Measurements from ENCODE around the gene SLC35E2B. TPM values are rescaled to one million over a fixed set of nuclear protein-coding genes. Genes with fewer than 3 reads are reported as not detected.
A peak's percentile ranks its signal among the peaks of the same experiment; 100 is the strongest.

The SLC35E2B gene
- total RNA-seq, 1 donor from 2014 or later: 45.1 TPM

DNA sequence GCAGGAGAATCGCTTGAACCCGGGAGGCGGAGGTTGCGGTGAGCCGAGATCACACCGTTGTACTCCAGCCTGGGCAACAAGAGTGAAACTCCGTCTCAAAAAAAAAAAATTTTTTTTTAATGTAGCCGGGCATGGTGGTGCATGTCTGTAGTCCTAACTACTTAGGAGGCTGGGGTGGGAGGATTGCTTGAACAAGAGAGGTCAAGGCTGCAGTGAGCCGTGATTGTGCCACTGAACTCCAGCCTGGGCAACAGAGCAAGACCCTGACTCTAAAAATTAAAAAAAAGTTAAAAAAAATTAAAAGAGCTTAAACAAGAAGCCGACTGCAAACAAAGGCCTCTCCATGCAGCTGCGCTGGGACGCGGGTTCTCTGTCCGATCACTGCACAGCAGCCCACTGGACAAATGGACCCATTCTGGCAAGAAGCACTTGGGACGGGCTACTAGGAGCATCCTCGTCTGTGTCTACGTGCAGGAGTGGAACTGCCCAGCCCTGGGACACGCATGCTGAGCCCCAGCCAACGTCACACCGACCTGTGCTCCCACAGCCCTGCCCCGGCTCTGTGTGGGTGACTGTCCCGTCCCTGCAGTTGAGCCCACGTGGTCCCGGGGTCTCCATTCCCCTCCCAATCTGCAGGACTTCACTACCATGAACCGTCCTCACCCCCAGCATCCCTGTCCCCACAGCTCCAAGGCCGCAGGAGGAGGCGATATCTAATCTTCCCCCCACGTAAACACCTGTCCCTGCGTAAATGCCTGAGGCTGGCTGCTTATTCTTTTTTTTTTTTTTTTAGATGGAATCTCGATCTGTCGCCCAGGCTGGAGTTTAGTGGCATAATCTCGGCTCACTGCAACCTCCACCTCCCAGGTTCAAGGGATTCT is 12.3 kb downstream of the SLC35E2B start:
- H3K4me2 ChIP-seq (ENCODE audit: low read length): no peak overlapping the region
- H4K20me1 ChIP-seq (ENCODE audit: insufficient read depth, low read length): peaks cover 57% of the 10 kb centered on the region
- no peaks in the 10 kb centered on the region for H3K9me3 Mint-ChIP-seq (ENCODE audit: unreplicated experiment)
- peaks cover 2% of the 10 kb centered on the region for H3K36me3 Mint-ChIP-seq (ENCODE audit: low read depth, unreplicated experiment)
- no peak overlapping the region for H3K27ac ChIP-seq (ENCODE audit: low read depth, low read length)
- H3K4me1 ChIP-seq (ENCODE audit: insufficient read depth, low read length): peaks cover 3% of the 10 kb centered on the region
- peaks cover 12% of the 10 kb centered on the region for H3K4me1 Mint-ChIP-seq (ENCODE audit: low read depth, unreplicated experiment)
- FAIRE-seq (no peak), DNase-seq (ENCODE audit: low read depth) (no peak)
- H3K36me3 ChIP-seq (ENCODE audit: insufficient read depth, low read length): no peaks in the 10 kb centered on the region
- H2AFZ ChIP-seq (ENCODE audit: low read depth, low read length): no peak overlapping the region
- no peaks in the 10 kb centered on the region for H3K27me3 ChIP-seq (ENCODE audit: insufficient read depth, low read length)
- H3K4me3 ChIP-seq (ENCODE audit: insufficient read depth, low read depth, low read length): no peak overlapping the region
- no peak overlapping the region for H3K9ac ChIP-seq (ENCODE audit: low read length)
- no peaks in the 10 kb centered on the region for H3K9me3 ChIP-seq (ENCODE audit: insufficient read depth, low read depth, low read length)
- no peak overlapping the region for H3K27ac Mint-ChIP-seq (ENCODE audit: unreplicated experiment)
- TF ChIP-seq EZH2 (IDR thresholded peaks at IDR 0.05; ENCODE audit: insufficient read depth, low read length): no peak
- TF ChIP-seq, protein P1, sequence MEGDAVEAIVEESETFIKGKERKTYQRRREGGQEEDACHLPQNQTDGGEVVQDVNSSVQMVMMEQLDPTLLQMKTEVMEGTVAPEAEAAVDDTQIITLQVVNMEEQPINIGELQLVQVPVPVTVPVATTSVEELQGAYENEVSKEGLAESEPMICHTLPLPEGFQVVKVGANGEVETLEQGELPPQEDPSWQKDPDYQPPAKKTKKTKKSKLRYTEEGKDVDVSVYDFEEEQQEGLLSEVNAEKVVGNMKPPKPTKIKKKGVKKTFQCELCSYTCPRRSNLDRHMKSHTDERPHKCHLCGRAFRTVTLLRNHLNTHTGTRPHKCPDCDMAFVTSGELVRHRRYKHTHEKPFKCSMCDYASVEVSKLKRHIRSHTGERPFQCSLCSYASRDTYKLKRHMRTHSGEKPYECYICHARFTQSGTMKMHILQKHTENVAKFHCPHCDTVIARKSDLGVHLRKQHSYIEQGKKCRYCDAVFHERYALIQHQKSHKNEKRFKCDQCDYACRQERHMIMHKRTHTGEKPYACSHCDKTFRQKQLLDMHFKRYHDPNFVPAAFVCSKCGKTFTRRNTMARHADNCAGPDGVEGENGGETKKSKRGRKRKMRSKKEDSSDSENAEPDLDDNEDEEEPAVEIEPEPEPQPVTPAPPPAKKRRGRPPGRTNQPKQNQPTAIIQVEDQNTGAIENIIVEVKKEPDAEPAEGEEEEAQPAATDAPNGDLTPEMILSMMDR (IDR thresholded peaks at IDR 0.05; ENCODE audit: insufficient read depth, low read depth, low read length): no peak
- H3K4me3 Mint-ChIP-seq (ENCODE audit: unreplicated experiment): no peak overlapping the region
- H3K79me2 ChIP-seq (ENCODE audit: insufficient read depth, low read length): peaks cover 67% of the 10 kb centered on the region
- no peaks in the 10 kb centered on the region for H3K27me3 Mint-ChIP-seq (ENCODE audit: low read depth, unreplicated experiment)

DNA sequence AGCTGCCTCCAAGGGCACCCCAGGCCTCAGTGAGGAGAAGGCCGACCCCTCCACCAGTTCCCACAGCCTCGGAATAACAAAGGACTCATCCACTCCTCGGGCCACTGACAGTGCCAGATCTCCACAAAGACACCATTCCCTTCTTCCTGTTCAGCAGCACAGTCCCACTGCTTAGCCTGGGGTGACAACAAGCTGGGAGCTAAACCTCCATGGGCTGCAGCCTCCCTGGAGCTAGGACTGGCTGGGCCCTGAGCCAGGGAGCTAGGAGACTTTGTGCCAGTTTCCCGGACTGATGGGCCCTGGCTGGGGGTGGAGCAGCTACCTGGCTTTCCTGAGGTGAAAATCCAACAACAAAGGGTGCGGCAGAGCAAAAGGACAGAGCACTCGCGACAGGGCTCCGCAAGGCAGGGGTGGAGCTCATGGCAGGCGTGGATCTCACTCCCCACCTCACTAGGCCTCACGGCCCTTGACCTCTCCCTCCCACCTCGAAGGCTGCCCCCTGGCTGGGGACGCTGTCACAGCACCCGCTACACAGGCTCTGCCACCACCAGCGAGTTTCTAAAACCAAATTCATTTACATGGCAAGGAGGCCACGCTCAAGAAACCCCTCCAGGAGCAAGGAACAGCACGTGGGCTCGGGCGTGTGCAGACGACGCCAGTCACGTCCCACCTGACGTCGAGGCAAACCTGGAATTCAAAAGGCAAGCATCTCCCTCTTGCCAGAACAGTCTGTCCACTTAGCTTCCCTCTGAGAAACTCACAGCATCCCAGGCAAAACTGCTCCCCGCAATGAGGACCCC is 13.8 kb downstream of the SLC35E2B start:
- Mint-ChIP-seq H3K9me3 (ENCODE audit: unreplicated experiment) (no peaks in the 10 kb centered on the region), H3K36me3 (ENCODE audit: low read depth, unreplicated experiment) (peaks cover 2% of the 10 kb centered on the region), H3K27ac (ENCODE audit: unreplicated experiment) (peak overlapping the region; percentile 30), H3K4me1 (ENCODE audit: low read depth, unreplicated experiment) (peaks cover 12% of the 10 kb centered on the region), H3K4me3 (ENCODE audit: unreplicated experiment) (no peak overlapping the region), H3K27me3 (ENCODE audit: low read depth, unreplicated experiment) (no peaks in the 10 kb centered on the region)
- Histone ChIP-seq H3K79me2 (ENCODE audit: insufficient read depth, low read length) (peaks cover 58% of the 10 kb centered on the region), H3K27me3 (ENCODE audit: insufficient read depth, low read length) (no peaks in the 10 kb centered on the region), H3K4me1 (ENCODE audit: insufficient read depth, low read length) (peaks cover 3% of the 10 kb centered on the region), H3K36me3 (ENCODE audit: insufficient read depth, low read length) (no peaks in the 10 kb centered on the region), H3K4me3 (ENCODE audit: insufficient read depth, low read depth, low read length) (no peak overlapping the region), H3K9ac (ENCODE audit: low read length) (no peak overlapping the region), H2AFZ (ENCODE audit: low read depth, low read length) (no peak overlapping the region), H4K20me1 (ENCODE audit: insufficient read depth, low read length) (peaks cover 48% of the 10 kb centered on the region), H3K9me3 (ENCODE audit: insufficient read depth, low read depth, low read length) (no peaks in the 10 kb centered on the region), H3K27ac (ENCODE audit: low read depth, low read length) (no peak overlapping the region), H3K4me2 (ENCODE audit: low read length) (no peak overlapping the region)
- TF ChIP-seq EZH2 (IDR thresholded peaks at IDR 0.05; ENCODE audit: insufficient read depth, low read length): no peak
- TF ChIP-seq, protein P1 (IDR thresholded peaks at IDR 0.05; ENCODE audit: insufficient read depth, low read depth, low read length): peak; percentile 19
- DNase-seq (ENCODE audit: low read depth) (no peak), FAIRE-seq (no peak)
